Fibroblast of pulmonary artery (primary cell): ENCODE data around the gene XYLT1.

Experiments used
- DNase-seq: peaks from one replicate; pipeline ENCODE4 v3.0.0-alpha.2; 2010; ENCODE audit warnings: low read depth
- H3K4me3 ChIP-seq: replicated peaks from 2 replicates; pipeline ENCODE4 v1.5.1; 2011; ENCODE audit warnings: low read depth, mild to moderate bottlenecking, control low read depth, low read length, moderate library complexity
- TF ChIP-seq, protein P1 (sequence below): IDR thresholded peaks from 2 replicates; pipeline ENCODE4 v1.5.1; 2011; ENCODE audit warnings: mild to moderate bottlenecking, control low read depth, low read length, inconsistent platforms; ENCODE audit errors: missing control alignments

Gene XYLT1

DNA sequence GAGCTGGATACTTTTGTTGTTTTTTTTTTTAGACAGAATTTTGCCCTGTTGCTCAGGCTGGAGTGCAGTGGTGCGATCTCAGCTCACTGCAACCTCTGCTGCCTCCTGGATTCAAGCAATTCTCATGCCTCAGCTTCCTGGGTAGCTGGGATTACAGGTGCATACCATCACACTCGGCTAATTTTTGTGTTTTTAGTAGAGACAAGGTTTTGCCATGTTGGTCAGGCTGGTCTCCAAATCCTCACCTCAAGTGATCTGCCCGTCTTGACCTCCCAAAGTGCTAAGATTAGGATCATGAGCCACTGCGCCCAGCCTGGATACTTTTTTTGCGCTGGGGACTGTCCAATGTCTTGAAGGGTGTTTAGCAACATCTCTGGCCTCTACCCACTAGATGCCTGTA lies 32.6 kb upstream of the XYLT1 start:
- no peak for DNase-seq
- no peak overlapping the region for H3K4me3 ChIP-seq
- TF ChIP-seq, protein P1, sequence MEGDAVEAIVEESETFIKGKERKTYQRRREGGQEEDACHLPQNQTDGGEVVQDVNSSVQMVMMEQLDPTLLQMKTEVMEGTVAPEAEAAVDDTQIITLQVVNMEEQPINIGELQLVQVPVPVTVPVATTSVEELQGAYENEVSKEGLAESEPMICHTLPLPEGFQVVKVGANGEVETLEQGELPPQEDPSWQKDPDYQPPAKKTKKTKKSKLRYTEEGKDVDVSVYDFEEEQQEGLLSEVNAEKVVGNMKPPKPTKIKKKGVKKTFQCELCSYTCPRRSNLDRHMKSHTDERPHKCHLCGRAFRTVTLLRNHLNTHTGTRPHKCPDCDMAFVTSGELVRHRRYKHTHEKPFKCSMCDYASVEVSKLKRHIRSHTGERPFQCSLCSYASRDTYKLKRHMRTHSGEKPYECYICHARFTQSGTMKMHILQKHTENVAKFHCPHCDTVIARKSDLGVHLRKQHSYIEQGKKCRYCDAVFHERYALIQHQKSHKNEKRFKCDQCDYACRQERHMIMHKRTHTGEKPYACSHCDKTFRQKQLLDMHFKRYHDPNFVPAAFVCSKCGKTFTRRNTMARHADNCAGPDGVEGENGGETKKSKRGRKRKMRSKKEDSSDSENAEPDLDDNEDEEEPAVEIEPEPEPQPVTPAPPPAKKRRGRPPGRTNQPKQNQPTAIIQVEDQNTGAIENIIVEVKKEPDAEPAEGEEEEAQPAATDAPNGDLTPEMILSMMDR: no peak

DNA sequence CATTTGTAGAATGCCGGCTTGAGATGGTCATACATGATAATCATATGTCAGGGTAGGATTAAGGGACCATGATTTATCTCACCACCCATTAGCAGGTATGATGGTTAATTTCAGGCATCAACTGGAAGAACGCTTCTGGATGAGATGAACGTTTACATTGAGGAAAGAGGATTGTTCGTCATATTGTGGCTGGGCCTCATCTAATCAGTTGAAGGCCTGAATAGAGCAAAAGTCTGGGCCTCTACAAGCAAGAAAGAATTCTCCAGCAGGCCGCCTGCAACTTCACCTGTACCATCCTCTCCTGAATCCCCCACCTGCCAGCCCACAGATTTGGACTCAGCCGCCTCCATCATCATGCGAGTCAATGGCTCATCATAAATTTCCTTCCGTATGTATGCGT lies 30.6 kb upstream of the XYLT1 start:
- TF ChIP-seq, protein P1: no peak
- H3K4me3 ChIP-seq: no peak overlapping the region
- DNase-seq: no peak

DNA sequence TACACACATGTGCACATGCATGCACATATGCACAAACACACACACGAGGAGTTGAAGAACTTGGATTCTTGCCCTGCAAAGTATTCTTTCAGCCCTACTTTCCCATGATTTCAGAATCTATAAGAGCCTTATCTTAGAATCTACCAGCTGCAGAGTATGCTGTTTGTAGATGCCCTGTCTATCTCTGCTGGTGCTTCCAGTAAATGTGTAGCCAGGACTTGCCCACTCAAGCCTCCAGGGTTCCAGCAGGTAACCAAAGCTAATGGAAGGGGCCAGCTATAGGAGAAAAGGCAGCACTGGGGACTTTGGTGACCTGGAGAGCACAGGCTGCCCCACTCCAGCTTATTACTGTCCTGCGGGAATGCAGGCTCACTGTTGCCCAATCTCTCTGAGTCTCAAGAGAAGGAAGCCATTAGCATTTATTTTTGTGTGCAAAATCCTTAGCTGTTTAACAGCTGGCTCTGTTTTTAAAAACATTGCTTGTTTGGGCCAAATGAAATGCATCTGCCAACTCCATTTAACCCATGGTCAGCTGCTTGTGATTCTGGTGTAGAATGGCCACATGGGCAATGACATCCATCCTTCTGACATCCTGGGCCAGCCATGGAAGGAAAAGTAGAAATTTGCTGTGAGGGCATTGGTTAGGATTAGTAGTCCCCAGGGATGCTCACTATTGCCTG lies 28.6 kb upstream of the XYLT1 start:
- H3K4me3 ChIP-seq: no peak overlapping the region
- TF ChIP-seq, protein P1: no peak
- no peak for DNase-seq

DNA sequence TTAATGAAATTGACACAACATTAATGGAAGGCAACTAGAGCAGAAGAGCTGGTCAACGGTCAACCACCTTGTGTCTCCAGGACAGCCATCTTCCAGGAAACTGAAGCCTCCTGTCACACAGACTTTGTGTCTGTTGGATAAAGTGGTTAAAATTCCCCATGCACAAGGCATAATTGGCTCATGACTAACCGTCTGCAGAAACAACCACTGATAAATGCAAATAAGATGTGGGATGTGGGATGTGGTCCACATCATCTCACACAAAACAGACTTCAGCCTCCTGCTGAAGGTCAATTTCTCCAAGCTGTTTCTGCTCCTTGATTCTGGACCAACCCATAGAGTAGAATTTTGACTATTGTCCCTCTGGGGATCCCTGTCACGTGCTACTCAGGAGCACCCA lies 26.9 kb upstream of the XYLT1 start:
- H3K4me3 ChIP-seq: no peak overlapping the region
- TF ChIP-seq, protein P1: no peak
- no peak for DNase-seq

DNA sequence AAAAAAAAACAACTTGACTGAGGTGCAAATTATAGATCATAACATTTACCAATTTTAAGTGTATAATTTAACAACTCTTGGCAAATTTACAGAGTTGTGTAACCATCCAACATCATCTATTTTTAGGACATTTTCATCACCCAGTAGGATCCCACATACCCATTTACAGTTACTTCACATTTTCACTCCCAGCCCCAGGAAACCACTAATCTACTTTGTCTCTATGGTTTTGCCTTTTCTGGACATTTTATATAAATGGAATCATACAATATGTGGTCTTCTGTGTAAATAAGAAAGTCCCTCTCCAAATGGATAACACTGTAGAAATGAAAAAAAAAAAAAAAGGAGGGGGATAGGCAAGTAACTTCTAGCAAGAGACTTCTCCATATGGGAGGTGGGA lies 26.1 kb upstream of the XYLT1 start:
- TF ChIP-seq, protein P1: no peak
- no peak for DNase-seq
- no peak overlapping the region for H3K4me3 ChIP-seq

DNA sequence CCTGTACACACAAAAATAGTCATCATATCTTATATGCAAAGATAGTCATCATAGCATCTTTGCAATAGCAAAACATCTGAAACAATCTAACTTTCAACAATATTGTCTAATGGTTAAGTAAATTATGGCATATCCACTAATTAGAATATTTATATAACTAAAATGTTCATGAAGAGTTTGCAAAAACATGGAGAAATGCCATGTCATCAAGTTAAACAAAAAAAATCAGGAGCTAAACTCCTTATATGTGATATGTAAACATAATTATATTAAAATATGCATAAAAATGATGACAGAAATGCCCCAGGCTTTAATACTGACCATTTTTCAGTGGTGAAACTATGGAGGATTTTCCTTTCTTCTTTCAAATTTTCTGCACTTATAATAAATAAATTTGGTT lies 22.3 kb upstream of the XYLT1 start:
- DNase-seq: no peak
- TF ChIP-seq, protein P1: no peak
- no peak overlapping the region for H3K4me3 ChIP-seq

DNA sequence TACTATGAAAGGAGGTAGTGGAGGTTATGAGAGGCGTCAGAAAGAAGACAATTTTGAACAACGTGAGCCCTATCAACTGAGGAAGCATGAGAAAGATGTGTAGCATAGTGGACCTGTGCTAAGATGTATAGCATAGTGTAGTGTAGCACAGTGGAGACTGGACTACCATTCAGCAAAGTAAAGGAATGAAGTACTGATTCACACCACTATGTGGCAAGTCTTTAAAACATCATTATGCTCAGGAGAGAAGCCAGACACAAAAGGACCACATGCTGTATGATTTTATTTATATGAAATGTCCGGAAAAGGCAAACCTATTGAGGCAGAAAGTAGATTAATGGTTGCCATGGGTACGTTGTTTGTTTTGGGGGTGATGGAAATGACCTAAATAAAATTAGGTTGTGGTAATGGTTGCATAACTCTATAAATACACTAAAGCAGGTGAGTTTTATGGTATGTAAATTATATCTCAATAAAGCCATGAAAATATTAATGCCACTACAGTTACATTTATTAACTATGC lies 20.4 kb upstream of the XYLT1 start:
- H3K4me3 ChIP-seq: no peak overlapping the region
- TF ChIP-seq, protein P1: no peak
- no peak for DNase-seq
